GM12892 (cell line): Measurements from ENCODE around the gene ANTXRL.
"Not testable (repeated sequence)": the region's sequence is repeated elsewhere in the genome, so short reads cannot be mapped to it uniquely, and the experiment has no call there.

Source experiments
- DNase-seq: peaks from one replicate; pipeline ENCODE4 v3.0.0; 2011; ENCODE audit not compliant: insufficient read length
- FAIRE-seq: peaks from 2 replicates; lab custom pipeline; 2011; peaks lifted over from hg19 to GRCh38; lab: Jason Lieb, UNC
- POLR2A ChIP-seq: IDR thresholded peaks from 2 replicates; pipeline ENCODE4 v1.6.1; 2011; ENCODE audit warnings: low read depth, low read length, control low read depth
- POLR2AphosphoS5 ChIP-seq: IDR thresholded peaks from 2 replicates; pipeline ENCODE4 v1.6.1; 2011; ENCODE audit warnings: low read depth, low read length, control low read depth
- TAF1 ChIP-seq: IDR thresholded peaks from 2 replicates; pipeline ENCODE4 v1.6.1; 2011; ENCODE audit warnings: low read depth, mild to moderate bottlenecking, control low read depth, low read length, borderline replicate concordance

ANTXRL gene

DNA sequence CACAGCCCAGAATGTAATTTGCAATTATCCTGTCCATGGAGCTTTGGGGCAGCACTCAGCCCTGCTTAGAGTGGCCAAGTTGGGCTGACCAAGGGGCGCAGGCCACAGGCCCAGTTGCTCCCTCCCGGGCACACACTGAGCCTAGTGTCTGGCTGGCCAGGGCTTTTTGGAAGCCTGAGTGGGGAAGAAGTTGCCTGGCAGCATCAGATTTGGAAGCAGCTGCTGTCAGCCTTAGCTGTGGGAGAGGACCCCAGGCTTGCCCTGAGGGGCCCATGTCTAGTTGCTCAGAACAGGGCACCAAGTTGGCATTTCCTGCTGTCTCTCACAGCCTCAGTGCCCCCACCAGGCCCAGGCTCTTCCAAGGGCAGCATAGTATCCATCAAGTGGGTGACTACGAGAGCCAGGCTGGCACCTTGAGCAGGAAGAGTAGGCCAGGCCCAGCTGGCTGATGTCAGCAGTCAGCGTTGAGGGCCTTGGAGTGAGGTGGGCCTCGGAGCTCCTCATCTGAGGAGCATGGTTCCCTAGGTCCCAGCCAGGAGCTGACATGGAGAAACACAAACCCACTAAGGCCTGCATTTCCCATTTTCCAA, 14.4 kb downstream of the ANTXRL start:
- DNase-seq: no peak
- TF ChIP-seq TAF1: no peak
- no peak for TF ChIP-seq POLR2A
- TF ChIP-seq POLR2AphosphoS5: no peak
- no peak for FAIRE-seq

DNA sequence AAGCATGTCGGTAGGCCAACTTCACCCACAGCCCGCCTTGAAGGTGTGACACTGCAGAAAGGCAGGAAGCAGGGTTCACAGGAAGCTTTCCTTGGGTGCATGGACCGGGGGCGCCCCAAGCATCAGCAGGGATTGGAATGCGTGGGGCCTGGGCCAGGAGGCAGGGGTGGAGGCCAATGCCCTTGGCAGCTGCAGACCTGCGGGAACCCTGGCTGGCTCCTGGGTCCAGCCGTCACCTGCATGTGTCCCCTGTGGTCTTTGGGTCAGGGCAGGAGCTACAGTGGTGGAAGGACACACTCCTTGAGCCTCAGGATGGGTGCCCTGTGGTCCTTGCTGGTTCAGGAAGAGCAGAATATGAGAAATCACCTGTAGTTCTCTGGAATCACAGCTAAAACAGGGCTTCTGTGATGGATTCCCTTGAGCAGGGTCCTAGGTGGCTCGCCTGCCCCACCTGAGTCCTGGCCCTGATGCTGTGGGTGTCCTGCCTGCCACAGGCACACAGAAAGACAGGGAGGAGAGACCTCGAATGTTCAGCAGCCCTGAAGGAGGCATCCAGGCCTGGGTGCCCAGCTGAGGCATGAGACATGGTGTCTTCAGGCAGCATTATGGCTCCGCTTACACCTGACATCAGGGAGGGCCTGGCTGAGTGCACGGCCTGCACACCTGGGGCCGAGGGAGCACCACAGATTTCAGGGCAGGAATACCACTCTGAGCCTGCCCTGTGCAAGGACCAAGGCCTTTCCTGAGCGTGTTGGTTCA, 15.1 kb downstream of the ANTXRL start:
- DNase-seq: no peak
- FAIRE-seq: no peak
- TF ChIP-seq TAF1: no peak
- TF ChIP-seq POLR2A: no peak
- TF ChIP-seq POLR2AphosphoS5: no peak

DNA sequence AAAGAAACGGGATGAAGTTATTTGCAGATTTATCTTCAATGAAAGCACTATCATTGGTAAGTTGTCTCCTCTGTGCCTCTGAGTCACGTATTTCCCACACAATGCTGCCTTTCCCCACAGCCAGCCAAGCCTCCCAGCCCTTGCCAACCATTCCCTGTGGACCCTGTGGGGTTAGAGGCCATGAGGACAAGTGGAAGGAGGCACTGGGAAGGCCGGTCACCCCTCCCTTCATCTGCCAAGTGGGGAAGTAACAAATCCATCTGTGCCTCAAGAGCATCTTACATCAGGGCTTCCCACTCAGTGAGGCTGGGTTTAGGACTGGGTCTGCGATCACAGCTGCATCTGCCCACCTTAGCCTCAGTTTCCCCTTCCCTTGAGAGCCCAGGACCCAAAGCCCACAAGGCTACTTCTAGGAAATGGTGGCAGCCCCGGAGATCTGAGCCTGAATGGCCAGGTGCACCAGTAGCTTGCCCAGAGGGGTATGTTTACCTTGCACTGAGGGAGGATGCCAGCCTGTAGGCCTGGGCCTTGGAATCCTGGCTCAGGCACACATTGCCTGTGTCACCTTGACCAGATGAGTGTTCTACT, 16.1 kb downstream of the ANTXRL start:
- not testable (repeated sequence) for DNase-seq, FAIRE-seq

DNA sequence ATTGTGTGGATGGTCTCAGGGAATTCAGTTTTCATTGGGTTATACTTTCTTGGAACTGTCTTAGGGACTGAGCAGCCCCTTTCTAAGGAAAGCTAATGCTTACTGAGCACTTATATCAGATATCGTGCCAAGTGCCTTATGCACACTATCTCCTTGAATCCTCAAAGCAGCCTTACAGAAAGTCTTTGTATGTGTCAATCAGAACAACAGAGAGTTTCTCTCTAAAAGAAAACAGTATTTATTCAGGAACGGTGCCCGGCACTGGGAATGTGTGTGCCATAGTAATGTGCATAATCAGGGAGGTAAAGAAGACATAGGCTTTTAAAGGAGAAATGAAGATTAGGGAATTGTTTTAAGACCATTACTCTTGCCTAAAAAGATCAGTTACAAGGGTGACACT, 17.3 kb downstream of the ANTXRL start:
- FAIRE-seq: no peak
- no peak for TF ChIP-seq TAF1
- TF ChIP-seq POLR2AphosphoS5: no peak
- no peak for TF ChIP-seq POLR2A
- DNase-seq: no peak

DNA sequence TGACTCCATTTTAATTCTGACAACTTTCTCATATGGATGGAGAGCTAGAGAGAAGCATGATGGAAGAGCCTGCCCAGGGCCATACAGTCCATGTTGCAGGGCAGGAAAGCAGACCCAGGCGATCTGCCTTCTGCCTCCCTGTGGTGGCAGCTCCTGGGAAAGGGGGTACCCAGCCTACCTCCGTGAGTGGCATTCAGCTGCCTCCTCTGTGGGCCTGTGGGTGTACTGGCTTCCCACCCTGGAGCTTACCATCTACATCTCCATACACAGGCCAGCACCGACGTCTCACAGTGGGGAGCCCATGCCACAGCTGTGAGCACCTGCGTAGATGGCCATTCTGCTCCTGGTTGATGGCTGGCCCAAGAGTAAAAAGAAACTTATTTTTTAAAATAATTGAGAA, 17.9 kb downstream of the ANTXRL start:
- not testable (repeated sequence) for DNase-seq, FAIRE-seq

DNA sequence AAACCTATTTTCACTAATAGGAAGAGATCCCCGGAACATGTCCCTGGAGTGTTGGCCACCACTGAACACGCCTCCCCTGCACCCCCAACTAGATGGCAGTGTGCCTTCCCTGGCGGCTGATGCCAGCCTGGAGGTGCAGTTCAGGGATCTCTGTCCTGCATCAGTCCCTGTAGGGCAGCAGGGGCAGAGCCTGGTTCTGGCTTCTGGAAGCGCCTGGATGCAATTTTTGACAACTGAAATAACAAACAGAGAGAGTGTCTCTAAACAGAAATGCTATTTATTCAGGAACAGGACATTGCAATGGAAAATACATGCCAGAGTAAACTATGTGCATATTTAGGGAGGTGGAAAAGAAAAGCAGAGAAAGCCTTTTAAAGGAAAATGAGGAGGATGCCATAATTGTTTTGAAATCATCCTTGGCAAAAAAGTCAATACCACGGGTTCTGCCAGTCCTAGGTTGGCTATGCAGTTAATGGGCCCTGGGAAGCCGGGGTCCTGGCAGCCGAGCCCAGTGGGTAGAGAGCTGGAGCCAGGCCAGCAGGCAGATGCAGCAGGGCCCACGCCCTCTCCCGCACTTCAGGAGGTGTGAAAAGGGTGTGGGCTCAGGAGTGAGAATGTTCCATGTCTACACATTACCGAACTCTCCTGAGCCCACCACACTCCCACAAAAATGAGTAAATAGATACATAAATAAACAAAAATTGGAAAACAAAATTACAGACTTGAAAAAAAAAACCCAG, 18.5 kb downstream of the ANTXRL start:
- TF ChIP-seq TAF1 (no peak), POLR2A (no peak), POLR2AphosphoS5 (no peak)
- no peak for DNase-seq
- no peak for FAIRE-seq

DNA sequence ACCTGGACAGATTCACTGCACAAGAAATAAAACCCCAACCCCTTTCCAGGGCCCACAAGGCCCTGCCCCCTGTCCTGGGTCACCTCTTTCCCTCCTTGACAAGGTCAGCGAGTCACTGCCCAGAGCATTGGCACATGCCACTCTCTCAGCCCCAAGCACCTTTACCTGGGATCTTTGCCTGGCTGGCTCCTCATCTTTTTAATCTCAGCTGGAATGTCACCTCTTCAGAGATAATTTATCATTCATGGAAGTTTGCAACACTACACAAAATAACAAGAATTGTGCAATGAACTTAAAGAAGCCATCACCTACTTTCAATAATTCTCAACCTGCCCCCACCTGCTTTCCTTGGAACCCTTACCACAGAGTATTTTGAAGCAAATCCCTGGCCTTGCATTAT, 19.2 kb downstream of the ANTXRL start:
- DNase-seq: no peak
- no peak for FAIRE-seq
- no peak for TF ChIP-seq POLR2AphosphoS5
- no peak for TF ChIP-seq TAF1
- TF ChIP-seq POLR2A: no peak

DNA sequence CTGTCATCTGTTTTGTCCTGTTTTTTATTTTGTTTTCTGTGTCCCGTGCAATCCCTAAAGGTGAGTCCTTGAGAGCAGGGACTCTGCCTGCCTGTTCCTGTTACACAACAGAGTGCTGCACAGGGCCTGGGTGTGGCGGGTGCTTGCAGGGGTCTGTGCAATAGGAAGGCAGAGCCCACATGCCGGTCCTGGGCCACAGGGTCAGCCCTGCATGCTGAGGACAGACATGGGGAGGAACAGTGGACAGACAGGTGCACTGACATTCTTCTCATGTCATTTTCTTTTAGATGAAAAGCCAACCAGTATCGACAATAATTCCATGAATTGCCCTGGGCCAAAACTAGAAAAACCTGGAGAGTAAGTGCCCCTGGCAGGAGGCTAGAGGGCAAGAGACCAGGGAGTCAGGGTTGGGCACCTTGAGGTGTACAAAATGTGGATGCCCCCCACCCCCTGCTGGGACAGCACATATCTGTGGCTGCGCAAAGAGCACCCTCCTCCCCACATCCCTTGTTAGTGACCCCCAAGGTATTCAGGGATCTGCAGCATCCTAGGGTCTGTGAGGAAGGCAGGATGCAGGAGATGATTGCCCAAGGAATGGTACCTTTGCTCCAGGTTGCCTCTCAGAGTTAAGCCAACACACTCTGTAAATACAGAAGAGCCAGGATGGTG, 19.9 kb downstream of the ANTXRL start:
- TF ChIP-seq POLR2AphosphoS5 (no peak), TAF1 (no peak), POLR2A (no peak)
- no peak for FAIRE-seq
- DNase-seq: no peak

DNA sequence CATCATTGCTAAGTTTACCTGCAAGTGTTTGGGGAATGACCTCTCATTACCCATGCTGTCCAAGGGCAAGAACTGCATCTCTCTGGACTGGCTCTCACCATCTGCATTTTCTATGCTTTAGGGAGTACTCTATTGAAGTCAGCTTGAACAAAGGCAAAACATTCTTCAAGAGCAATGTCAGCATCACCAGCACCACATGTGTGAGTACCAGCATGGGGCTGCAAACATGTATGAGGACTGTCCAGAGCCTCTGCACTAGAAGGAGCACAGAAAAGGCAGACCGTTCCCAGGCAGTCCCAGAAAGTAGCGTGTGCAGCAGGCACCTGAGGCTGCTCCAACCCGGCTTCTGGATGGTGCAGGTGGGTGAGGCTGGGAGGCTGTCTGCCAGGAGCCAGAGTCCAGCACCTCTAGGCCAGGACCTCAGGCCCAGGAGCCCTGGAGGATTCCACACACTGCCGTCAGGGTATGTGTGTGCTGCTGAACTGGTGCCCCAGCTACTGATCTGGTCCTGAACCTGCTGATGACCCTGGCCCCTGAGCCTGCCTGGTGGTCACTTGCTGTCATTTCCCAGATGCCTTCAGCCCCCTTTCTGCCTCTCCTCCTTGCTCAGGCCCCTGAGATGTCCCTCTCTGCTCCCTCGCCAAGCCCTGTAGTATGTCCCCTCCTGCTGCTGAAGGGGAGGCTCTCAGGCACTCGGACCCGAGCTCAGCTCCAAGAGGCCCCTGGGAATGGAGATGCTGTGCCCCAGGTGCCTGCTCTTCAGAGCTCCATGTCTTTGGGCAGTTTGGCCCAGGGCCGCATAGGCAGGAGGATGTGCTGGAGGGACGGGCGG, 20.7 kb downstream of the ANTXRL start:
- DNase-seq: no peak
- TF ChIP-seq TAF1: no peak
- TF ChIP-seq POLR2A: no peak
- TF ChIP-seq POLR2AphosphoS5: no peak
- FAIRE-seq: no peak

DNA sequence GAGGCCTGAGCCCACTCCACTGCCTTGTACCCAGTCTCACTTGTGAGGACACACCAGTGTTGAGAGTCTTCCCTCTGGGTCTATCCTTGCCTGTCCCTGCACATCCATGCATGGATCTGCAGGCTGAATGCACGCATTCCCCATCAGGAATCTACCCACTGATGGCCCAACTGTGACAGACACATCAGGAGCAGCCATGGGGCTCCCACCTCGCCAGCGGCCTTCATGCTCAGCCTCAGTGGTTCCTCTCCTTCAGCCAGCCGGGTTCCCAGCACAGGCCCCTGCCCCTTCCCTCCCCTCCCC, 21.3 kb downstream of the ANTXRL start:
- no peak for FAIRE-seq
- TF ChIP-seq POLR2AphosphoS5: no peak
- no peak for TF ChIP-seq POLR2A
- TF ChIP-seq TAF1: no peak
- no peak for DNase-seq

DNA sequence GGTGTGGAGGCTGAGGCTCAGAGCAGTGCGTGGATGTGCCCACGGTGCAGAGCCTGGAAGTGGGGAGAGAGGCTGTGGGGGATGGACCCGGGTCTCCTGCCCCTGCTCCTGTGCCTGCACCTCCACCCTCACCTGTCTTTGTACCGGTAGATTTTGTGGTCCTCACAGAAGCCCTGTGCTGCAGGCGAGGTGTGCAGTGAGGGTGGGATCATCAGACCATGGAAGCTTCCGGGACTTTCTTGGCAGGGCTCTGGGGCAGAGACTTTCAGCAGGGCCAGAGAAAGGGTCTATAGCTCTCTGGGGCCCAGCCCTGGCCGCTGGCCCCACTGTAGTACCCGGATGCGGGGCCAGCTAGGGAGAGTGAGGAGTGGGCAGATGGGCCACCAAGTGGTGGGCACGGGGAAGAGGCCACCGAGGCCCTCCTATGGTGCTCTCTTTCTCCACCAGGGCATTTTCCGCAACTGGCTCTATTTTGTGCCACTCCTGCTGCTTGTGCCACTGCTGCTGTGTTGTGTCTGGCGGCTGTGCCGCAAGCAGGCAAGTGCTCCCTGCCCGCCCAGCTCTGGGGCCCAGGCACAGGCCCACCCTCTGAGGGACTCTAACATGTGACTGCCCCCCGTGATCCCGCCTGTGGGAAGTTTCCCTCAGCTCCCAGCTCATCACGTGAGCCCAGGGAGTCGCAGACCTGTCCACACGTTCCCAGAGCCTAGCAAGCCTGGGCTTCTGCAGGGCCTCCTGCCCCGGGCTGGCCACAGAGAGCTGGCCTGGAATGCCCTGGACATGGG, 22.1 kb downstream of the ANTXRL start:
- DNase-seq: no peak
- no peak for FAIRE-seq
- TF ChIP-seq POLR2AphosphoS5: no peak
- no peak for TF ChIP-seq POLR2A
- no peak for TF ChIP-seq TAF1
